Spleen (tissue), 11 donors: ENCODE measurements around the gene RNF180. TPM values are rescaled to one million over a fixed set of nuclear protein-coding genes. Genes with fewer than 3 reads are reported as not detected.

Source experiments
- DNase-seq: peaks from one replicate; pipeline ENCODE4 v3.0.0-alpha.2; 2020
- H3K27ac ChIP-seq, 8 donors: fragments of 200-600 bp; sonication (generic) in 7 of 8; 1 replicate in 4 of 8; 2 replicates in 4 of 8; pipeline versions ENCODE4 v1.5.0 to v1.8.0; 2016 to 2021; ENCODE audit warnings: inconsistent platforms in 4 of 8, mild to moderate bottlenecking in 4 of 8, moderate library complexity in 1 of 8
- H3K27me3 ChIP-seq, 7 donors: fragments of 200-600 bp; sonication (generic) in 6 of 7; replicated peaks in 1 of 7; 1 replicate in 4 of 7; 2 replicates in 3 of 7; pipeline versions ENCODE4 v1.5.0 to v1.8.0; 2016 to 2021; ENCODE audit warnings: inconsistent platforms in 3 of 7, mild to moderate bottlenecking in 1 of 7
- H3K36me3 ChIP-seq, 6 donors: fragments of 200-600 bp; sonication (generic) in 5 of 6; 1 replicate in 4 of 6; 2 replicates in 2 of 6; pipeline versions ENCODE4 v1.5.0 to v1.8.0; 2016 to 2021; ENCODE audit warnings: inconsistent platforms in 2 of 6
- H3K4me1 ChIP-seq, 6 donors: fragments of 200-600 bp; sonication (generic) in 5 of 6; 1 replicate in 3 of 6; 2 replicates in 3 of 6; pipeline versions ENCODE4 v1.5.0 to v1.8.0; 2016 to 2021; ENCODE audit warnings: inconsistent platforms in 3 of 6
- H3K4me3 ChIP-seq, 8 donors: fragments of 200-600 bp; sonication (generic) in 7 of 8; 1 replicate in 4 of 8; 2 replicates in 4 of 8; pipeline versions ENCODE4 v1.5.0 to v1.8.0; 2016 to 2021; ENCODE audit warnings: inconsistent platforms in 4 of 8, mild to moderate bottlenecking in 4 of 8, moderate library complexity in 2 of 8
- H3K9me3 ChIP-seq, 8 donors: fragments of 200-600 bp; sonication (generic) in 7 of 8; 1 replicate in 4 of 8; 2 replicates in 4 of 8; pipeline versions ENCODE4 v1.5.0 to v1.8.0; 2016 to 2021; ENCODE audit warnings: inconsistent platforms in 4 of 8
- CTCF ChIP-seq, 11 experiments: fragments of 200-600 bp in 7 of 11; fragments of 450-650 bp in 4 of 11; sonication (generic) in 4 of 11; IDR thresholded peaks in 8 of 11; conservative IDR thresholded peaks in 3 of 11; 1 replicate in 7 of 11; 2 replicates in 4 of 11; pipeline versions ENCODE4 v1.4.0 to v1.8.0; 2016 to 2021; ENCODE audit warnings: antibody characterized with exemption in 11 of 11, inconsistent platforms in 4 of 11, mild to moderate bottlenecking in 1 of 11
- POLR2A ChIP-seq, 3 donors: fragments of 450-650 bp; IDR thresholded peaks; one replicate each; pipeline ENCODE4 v1.5.1; 2017; ENCODE audit warnings: antibody characterized with exemption in 3 of 3, mild to moderate bottlenecking in 1 of 3
- POLR2AphosphoS5 ChIP-seq, 3 donors: sonication (generic); formaldehyde crosslinking; IDR thresholded peaks; one replicate each; pipeline ENCODE4 v1.5.1; 2017; ENCODE audit warnings: antibody characterized with exemption in 3 of 3
- WGBS, 5 donors: extraction: QIAGEN DNeasy Blood & Tissue Kit in 3 of 5; methylation state at CpG; one replicate each; pipeline versions ENCODE4 v1.1.5 to v1.1.7; 2013 to 2018; 5-methylcytosine and 5-hydroxymethylcytosine counted together
- intact Hi-C: fragments of 100-400 bp; cut with DNase I; formaldehyde crosslinking; loops from one replicate; pipeline ENCODE4 v1.15.0; 2023; ENCODE audit warnings: low total_unique reads
- polyA plus RNA-seq, 3 donors: library from polyadenylated mRNA; stranded (reverse); fragments of 200-250 nt; gene quantifications; one replicate each; pipeline ENCODE4 v1.2.1, GENCODE V29; 2013
- total RNA-seq, 7 donors: library from RNA; depleted of rRNA in 3 of 7; stranded (reverse); fragments of >200 nt in 3 of 7; fragmentation: NEBNext Ultra II Directional in 4 of 7; extraction: Animal tissue kit (Norgen Biotek cat#: 25700) in 4 of 7; gene quantifications; one replicate each; pipeline versions ENCODE4 v1.1.0 to v1.2.1, GENCODE V29; 2016 to 2021
- donor health status: healthy with polysubstance abuse.
- donor health status: DM: no; HTN: no; CAD: no; lungs with moderate emphysema.
- donor health status: DM: no; HTN: no; CAD: no.
- donor health status: Bipolar disorder and iron deficiency.
- donor health status: healthy.
- donor health status: DM: no; HTN: no; CAD: no.
- donor health status: DM: yes; HTN: yes; CAD: no.

RNF180 gene
- total and polyA plus RNA-seq, 10 donors, result 0.72 to 18.3 (median 9.1) TPM

- Histone ChIP-seq H3K4me1 (no peaks in the 10 kb centered on the region), H3K27ac (no peak overlapping the region), H3K36me3 (no peaks in the 10 kb centered on the region), H3K4me3 (no peak overlapping the region), H3K27me3 (no peaks in the 10 kb centered on the region), H3K9me3 (no peaks in the 10 kb centered on the region)
- TF ChIP-seq CTCF (IDR thresholded peaks at IDR 0.05 in 8 of 11, conservative IDR thresholded peaks at IDR 0.05 in 3 of 11), result peak in 8 of 11 experiments; percentile 25 to 67 (median 44)
- TF ChIP-seq POLR2A (IDR thresholded peaks at IDR 0.05), result no peak
- TF ChIP-seq POLR2AphosphoS5 (IDR thresholded peaks at IDR 0.05), result peak in 1 of 3 donors; percentile 65
- WGBS, 5 donors, result 17 to 26% (median 18%) methylated on average over 7 of the region's 7 CpGs
- intact Hi-C loops, result loop anchor here (10.0 kb wide), 1 partner anchor 467 kb away; no protein-coding TSS in a partner anchor
- peak; percentile 69 for DNase-seq
Observed at GRCh38 chr5:64147849-64148441, 17.7 kb upstream of the RNF180 start.

GRCh38 chr5:64149268-64149667 lies 16.4 kb upstream of the RNF180 start:
- H3K27ac ChIP-seq, result no peak overlapping the region
- TF ChIP-seq POLR2AphosphoS5 (IDR thresholded peaks at IDR 0.05) (no peak), CTCF (IDR thresholded peaks at IDR 0.05 in 8 of 11, conservative IDR thresholded peaks at IDR 0.05 in 3 of 11) (no peak), POLR2A (IDR thresholded peaks at IDR 0.05) (no peak)
- peaks cover 0 to 13% (median 9%) of the 10 kb centered on the region in 8 donors for H3K9me3 ChIP-seq
- no peaks in the 10 kb centered on the region for H3K27me3 ChIP-seq
- no peak overlapping the region for H3K4me3 ChIP-seq
- intact Hi-C loops, result loop anchor here (10.0 kb wide), 1 partner anchor 466 kb away; no protein-coding TSS in a partner anchor
- H3K4me1 ChIP-seq, result no peaks in the 10 kb centered on the region
- no peak for DNase-seq
- no peaks in the 10 kb centered on the region for H3K36me3 ChIP-seq

GRCh38 chr5:64149857-64150521 lies 15.7 kb upstream of the RNF180 start:
- no peak overlapping the region for H3K4me3 ChIP-seq
- no peaks in the 10 kb centered on the region for H3K27me3 ChIP-seq
- peaks cover 0 to 15% (median 10%) of the 10 kb centered on the region in 8 donors for H3K9me3 ChIP-seq
- no peaks in the 10 kb centered on the region for H3K36me3 ChIP-seq
- TF ChIP-seq CTCF (IDR thresholded peaks at IDR 0.05 in 8 of 11, conservative IDR thresholded peaks at IDR 0.05 in 3 of 11) (no peak), POLR2A (IDR thresholded peaks at IDR 0.05) (no peak), POLR2AphosphoS5 (IDR thresholded peaks at IDR 0.05) (no peak)
- H3K4me1 ChIP-seq, result no peaks in the 10 kb centered on the region
- DNase-seq, result peak; percentile 66
- no peak overlapping the region for H3K27ac ChIP-seq
- intact Hi-C loops, result loop anchor here (10.0 kb wide), 1 partner anchor 465 kb away; no protein-coding TSS in a partner anchor
- 91 to 95% (median 94%) methylated on average over 19 to 33 of the region's 33 CpGs for WGBS, 5 donors

GRCh38 chr5:64156261-64156660 lies 9.4 kb upstream of the RNF180 start:
- intact Hi-C loops, result no loop called here
- Histone ChIP-seq H3K4me3 (no peak overlapping the region), H3K36me3 (no peaks in the 10 kb centered on the region), H3K27ac (no peak overlapping the region), H3K9me3 (peaks cover 0 to 15% (median 10%) of the 10 kb centered on the region in 8 donors), H3K4me1 (no peaks in the 10 kb centered on the region), H3K27me3 (no peaks in the 10 kb centered on the region)
- TF ChIP-seq POLR2AphosphoS5 (IDR thresholded peaks at IDR 0.05), result no peak
- no peak for TF ChIP-seq POLR2A (IDR thresholded peaks at IDR 0.05)
- TF ChIP-seq CTCF (IDR thresholded peaks at IDR 0.05 in 8 of 11, conservative IDR thresholded peaks at IDR 0.05 in 3 of 11), result no peak
- no peak for DNase-seq
- WGBS, 5 donors, result 72 to 83% (median 79%) methylated on average over 1 of the region's 1 CpG
